ENCODE data around the gene NDUFA8.

GRCh38 chr9:122102156-122102555, 57.4 kb downstream of the NDUFA8 start:
- TF ChIP-seq POLR2A (IDR thresholded peaks at IDR 0.05), result no peak
- no peak for TF ChIP-seq CTCF (IDR thresholded peaks at IDR 0.05)

Measured in lower leg skin (tissue), 3 donors.